HG03108 (cell line): ENCODE measurements around the gene CALML4.
"Not testable (repeated sequence)": the region's sequence is repeated elsewhere in the genome, so short reads cannot be mapped to it uniquely, and the experiment has no call there.

Experiments
- ATAC-seq: cut with Tn5 transposase; IDR thresholded peaks from one replicate; pipeline ENCODE4 v1.9.1; 2021; ENCODE audit warnings: moderate library complexity; ENCODE audit not compliant: unreplicated experiment

CALML4 gene

DNA sequence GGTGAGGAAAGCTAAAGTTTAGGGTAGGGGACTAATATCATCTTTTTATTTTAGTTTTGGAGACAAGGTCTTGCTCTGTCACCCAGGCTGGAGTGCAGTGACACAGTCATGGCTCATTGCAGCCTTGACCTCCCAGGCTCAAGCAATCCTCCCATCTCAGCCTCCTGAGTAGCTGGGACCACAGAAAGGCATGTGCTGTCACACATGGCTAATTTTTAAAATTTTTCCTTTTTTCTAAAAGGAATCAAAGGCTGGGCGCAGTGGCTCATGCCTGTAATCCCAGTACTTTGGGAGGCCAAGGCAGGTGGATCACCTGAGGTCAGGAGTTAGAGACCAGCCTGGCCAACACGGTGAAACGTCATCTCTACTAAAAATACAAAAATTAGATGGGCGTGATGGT is 20.3 kb upstream of the CALML4 start:
- ATAC-seq = not testable (repeated sequence)

GRCh38 chr15:68224546-68225250 is 19.6 kb upstream of the CALML4 start:
- no peak for ATAC-seq

GRCh38 chr15:68224108-68224507 is 19.0 kb upstream of the CALML4 start:
- no peak for ATAC-seq

GRCh38 chr15:68223171-68223570 is 18.0 kb upstream of the CALML4 start:
- ATAC-seq = no peak

GRCh38 chr15:68222432-68222743 is 17.3 kb upstream of the CALML4 start:
- ATAC-seq = not testable (repeated sequence)

DNA sequence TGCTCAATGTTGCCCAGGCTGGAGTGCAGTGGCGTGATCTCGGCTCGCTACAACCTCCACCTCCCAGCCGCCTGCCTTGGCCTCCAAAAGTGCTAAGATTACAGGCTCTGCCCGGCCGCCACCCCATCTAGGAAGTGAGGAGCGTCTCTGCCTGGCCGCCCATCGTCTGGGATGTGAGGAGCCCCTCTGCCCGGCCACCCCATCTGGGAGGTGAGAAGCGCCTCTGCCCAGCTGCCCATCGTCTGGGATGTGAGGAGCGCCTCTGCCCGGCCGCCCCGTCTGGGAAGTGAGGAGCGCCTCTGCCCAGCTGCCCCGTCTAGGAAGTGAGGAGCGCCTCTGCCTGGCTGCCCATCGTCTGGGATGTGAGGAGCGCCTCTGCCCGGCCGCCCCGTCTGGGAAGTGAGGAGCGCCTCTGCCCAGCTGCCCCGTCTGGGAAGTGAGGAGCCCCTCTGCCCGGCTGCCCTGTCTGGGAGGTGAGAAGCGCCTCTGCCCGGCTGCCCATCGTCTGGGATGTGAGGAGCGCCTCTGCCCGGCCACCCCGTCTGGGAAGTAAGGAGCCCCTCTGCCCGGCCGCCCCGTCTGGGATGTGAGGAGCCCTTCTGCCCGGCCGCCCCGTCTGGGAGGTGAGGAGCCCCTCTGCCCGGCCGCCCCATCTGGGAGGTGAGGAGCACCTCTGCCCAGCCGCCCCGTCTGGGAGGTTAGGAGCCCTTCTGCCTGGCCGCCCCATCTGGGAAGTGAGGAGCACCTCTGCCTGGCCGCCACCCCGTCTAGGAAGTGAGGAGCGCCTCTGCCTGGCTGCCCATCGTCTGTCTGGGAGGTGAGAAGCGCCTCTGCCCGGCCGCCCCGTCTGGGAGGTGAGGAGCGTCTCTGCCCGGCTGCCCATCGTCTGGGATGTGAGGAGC is 16.6 kb upstream of the CALML4 start:
- ATAC-seq = not testable (repeated sequence)

DNA sequence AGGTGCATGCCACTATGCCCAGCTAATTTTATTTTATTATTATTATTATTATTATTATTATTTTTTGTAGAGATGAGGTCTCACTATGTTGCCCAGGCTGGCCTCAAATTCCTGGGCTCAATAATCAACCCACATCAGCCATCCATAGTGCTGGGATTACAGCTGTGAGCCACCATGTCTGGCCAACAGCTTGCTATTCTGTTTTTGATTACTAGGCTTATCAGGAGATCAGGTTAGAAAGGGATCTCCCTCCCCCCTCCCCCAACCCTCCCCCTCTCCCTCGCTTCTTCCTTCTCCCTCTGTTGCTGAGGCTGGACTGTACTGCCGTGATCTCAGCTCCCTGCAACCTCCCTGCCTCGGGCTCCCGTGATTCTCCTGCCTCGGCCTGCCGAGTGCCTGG is 15.8 kb upstream of the CALML4 start:
- ATAC-seq = no peak

DNA sequence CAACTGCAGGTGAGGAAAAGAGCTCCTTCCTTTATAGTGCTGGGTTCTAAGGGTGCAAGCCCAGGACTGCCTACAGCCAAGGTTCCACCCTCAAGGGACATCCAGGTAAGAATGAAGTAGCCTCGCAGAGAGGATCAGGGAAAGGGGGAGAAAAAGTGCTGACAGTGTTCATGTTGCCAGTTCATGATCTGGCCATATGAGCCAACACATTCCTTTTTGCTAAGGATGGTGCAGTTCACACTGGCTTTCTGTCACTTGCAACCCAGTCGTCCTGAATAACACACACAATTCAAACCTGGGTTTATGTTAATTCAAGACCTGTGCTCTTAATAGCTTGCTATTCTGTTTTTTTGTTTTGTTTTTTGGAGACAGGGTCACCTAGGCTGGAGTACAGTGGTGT is 15.4 kb upstream of the CALML4 start:
- no peak for ATAC-seq

GRCh38 chr15:68218847-68219798 is 14.0 kb upstream of the CALML4 start:
- ATAC-seq = no peak

DNA sequence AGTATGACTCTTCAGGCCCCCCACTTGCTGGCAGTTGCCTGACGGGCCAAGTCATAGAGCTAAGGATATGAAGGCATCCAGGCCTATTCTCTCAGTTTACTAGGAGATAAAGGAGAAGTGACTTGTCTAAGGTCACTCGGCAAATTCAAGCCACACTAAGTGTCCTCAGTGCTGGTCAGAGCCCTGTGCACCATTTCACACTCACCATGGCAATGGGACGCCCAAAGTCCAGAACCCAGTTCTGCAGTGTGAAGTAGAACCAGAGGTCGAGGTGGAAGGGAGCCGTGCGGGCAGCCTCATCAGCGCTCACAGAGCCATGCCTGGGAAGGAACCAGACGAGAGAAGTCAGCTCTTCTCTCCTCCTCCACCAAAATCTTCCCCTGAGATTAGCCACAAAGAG is 13.2 kb upstream of the CALML4 start:
- ATAC-seq = no peak

- no peak for ATAC-seq
Observed at GRCh38 chr15:68217341-68217740, 12.2 kb upstream of the CALML4 start.

GRCh38 chr15:68214838-68215254 is 9.7 kb upstream of the CALML4 start:
- ATAC-seq = no peak

- ATAC-seq = no peak
Observed at GRCh38 chr15:68213991-68214837, 9.1 kb upstream of the CALML4 start.

DNA sequence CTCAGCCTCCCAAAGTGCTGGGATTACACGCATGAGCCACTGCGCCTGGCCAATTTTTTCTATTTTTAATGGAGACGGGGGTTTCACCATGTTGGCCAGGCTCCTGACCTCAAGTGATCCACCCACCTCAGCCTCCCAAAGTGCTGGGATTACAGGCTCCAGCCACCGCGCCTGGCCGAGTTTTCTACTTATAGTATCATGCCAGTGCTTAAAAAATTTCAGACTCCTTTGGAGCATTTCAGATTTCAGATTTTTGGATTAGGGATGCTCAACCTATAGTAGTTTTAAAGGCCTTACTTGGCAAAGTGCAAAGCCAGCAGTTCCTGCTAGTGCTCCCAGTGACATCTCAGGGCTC is 8.3 kb upstream of the CALML4 start:
- not testable (repeated sequence) for ATAC-seq

DNA sequence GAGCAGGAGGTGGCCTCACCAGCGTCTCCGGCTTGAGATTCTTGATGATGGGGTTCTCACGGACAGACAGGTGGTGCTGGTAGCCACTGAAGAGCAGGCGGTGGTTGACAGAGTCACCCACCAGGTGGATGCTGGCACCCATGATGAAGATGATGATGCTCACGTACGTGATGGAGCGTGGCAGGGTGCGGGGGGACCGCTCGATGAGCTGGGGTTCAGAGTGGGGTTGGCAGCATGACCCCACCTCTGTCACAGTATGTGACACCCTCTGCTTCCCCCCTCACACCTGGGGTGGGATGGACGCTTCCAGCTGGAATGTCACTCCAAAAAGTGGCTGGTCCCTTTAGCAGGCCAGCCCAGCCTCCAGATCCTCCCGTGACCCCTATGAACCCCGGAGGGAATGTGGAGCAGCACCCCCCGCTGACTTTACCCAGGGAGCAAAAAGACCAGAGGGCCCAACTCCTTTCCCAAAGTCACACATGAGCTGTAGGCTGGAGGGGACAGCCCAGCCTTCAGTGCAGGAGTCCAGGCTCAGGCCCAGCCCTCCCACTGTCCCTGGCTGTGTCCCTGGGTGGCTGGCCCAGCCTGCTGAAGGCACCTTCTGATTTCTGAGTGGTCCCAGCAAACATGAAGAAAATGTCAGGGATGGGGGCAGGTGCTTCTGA is 6.7 kb upstream of the CALML4 start:
- ATAC-seq = no peak

GRCh38 chr15:68210821-68211655 is 5.9 kb upstream of the CALML4 start:
- no peak for ATAC-seq

DNA sequence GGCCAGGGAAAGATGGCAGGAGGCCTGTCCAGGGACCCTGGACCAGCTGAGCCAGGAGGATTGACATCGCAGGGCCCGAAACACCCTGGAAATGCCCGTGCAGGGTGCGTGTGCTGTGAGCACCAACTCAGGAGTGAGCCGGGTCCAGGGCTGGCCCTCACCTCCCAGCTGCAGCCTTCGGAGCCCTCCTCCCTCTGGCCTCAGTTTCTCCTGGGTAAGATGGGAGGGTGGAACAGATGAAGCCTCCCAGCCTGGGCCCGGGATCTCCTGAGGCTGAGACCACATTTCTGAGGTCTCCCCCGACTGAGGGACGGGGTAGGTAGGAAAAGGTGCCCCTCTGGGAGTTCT is 5.3 kb upstream of the CALML4 start:
- ATAC-seq = no peak

DNA sequence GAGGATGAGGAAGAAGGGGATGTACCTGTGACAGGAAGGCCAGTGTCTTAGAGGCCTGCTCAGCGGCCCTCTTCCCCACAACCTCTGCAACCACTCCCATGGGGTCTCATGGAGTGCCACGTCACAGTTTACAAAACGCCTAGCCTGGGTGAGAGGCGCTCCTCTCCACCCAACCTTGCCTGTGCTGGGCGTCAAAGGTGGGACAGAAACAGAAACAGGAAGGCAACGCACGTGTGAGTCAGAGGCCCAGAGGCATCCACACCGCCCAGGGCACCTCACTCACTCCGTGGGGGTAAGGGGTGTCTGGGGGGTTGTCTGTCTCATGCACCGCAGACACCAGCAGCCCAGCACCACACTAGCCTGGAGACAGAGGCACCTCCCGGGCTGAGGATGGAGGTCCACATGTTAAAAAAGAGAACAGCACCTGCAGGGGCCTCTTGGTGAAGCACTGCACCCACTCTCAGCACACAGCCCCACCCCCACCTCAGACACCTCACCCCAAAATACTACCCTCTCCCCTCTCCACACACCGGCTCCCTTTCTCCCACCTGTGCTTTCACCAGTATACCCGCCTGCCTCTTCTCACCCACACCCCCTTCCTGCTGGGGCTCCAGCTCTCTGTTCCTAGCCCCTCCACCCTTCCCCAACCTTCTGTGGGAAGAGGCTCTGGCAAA is 4.7 kb upstream of the CALML4 start:
- peak; percentile 54 for ATAC-seq

DNA sequence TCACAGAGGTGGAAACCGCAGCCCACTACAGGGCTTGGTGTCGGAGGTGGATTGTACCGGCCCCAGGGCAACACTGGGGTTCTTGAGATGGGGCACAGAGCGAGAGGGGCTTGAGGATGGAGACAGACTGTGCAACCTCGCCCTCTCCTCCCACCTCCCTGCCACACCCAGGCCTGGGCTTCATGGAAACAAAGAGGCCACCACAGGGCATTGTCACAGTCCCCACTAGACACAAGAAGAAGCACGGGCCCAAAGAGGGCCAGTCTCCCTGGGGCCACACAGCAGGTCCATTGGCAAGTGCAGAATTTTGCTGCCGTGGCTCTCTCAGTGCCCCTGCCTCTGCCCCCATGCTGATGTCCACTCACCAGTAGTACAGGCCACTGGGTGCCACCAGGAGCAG is 4.1 kb upstream of the CALML4 start:
- no peak for ATAC-seq
